ENCODE results near the gene AQP7.
A peak's percentile ranks its signal among the peaks of the same experiment; 100 is the strongest.

The AQP7 gene

DNA sequence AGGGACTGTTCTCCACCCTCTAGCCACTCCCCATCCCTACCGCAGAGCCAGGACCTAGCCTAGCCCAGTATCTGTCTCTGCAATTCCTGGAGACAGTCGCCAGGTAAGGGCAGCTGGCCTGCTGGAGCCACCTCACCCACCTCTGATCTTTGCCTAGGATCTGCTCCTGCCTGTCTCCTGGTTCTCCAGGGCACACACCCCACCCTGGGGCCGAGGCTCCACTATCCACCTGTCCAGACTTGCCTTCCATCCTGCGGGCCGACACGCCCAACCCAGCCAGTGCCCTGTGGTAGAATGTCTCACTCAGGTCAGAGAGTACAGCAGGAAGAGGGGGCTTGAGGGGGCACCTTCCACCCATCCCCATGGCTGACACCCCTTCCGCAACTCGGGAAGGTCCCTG is 15.7 kb upstream of the AQP7 start:
- no peak overlapping the region for H3K27ac ChIP-seq
- TF ChIP-seq, protein P1, sequence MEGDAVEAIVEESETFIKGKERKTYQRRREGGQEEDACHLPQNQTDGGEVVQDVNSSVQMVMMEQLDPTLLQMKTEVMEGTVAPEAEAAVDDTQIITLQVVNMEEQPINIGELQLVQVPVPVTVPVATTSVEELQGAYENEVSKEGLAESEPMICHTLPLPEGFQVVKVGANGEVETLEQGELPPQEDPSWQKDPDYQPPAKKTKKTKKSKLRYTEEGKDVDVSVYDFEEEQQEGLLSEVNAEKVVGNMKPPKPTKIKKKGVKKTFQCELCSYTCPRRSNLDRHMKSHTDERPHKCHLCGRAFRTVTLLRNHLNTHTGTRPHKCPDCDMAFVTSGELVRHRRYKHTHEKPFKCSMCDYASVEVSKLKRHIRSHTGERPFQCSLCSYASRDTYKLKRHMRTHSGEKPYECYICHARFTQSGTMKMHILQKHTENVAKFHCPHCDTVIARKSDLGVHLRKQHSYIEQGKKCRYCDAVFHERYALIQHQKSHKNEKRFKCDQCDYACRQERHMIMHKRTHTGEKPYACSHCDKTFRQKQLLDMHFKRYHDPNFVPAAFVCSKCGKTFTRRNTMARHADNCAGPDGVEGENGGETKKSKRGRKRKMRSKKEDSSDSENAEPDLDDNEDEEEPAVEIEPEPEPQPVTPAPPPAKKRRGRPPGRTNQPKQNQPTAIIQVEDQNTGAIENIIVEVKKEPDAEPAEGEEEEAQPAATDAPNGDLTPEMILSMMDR (conservative IDR thresholded peaks at IDR 0.05; ENCODE audit: low read depth, low read length): no peak
- H3K27me3 ChIP-seq (ENCODE audit: insufficient read depth, low read depth): no peaks in the 10 kb centered on the region

DNA sequence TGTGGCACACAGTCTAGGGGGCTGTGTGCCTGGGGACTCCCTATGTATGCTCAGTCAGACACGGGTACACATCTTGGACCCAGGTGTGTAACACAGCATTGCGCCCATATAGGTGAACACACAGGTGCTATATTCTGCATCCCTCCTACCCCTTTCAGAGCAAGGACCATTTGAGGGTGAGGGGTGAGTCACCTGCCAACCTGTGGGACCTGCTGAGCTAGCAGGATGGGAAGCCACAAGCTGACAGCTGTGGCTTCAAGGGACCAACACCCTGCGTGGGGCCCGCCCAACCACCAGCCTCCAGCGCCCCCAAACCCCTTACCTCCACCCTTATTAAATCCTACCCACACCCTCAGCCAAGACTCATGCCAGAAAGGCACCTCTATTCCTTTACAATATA is 14.6 kb upstream of the AQP7 start:
- TF ChIP-seq, protein P1 (conservative IDR thresholded peaks at IDR 0.05; ENCODE audit: low read depth, low read length): no peak
- Histone ChIP-seq H3K4me3 (IDR thresholded peaks at IDR 0.05; ENCODE audit: insufficient read depth, low read depth, low read length) (no peak overlapping the region), H3K4me1 (ENCODE audit: low read depth, poor library complexity, severe bottlenecking) (peaks cover 29% of the 10 kb centered on the region), H3K9ac (no peak overlapping the region), H3K36me3 (ENCODE audit: insufficient read depth) (no peaks in the 10 kb centered on the region), H3K27ac (no peak overlapping the region), H4K20me1 (ENCODE audit: insufficient read depth) (no peaks in the 10 kb centered on the region), H2AFZ (ENCODE audit: low read depth) (no peak overlapping the region), H3K4me2 (no peak overlapping the region; the same call in 1 of the 2 replicates), H3K27me3 (ENCODE audit: insufficient read depth, low read depth) (no peaks in the 10 kb centered on the region), H3K79me2 (ENCODE audit: insufficient read depth, low read depth) (no peaks in the 10 kb centered on the region)

More for the DNA sequence above, 15.7 kb upstream of the AQP7 start:
- Histone ChIP-seq H3K4me3 (IDR thresholded peaks at IDR 0.05; ENCODE audit: insufficient read depth, low read depth, low read length) (no peak overlapping the region), H3K9ac (no peak overlapping the region), H3K4me2 (no peak overlapping the region), H3K79me2 (ENCODE audit: insufficient read depth, low read depth) (no peaks in the 10 kb centered on the region), H4K20me1 (ENCODE audit: insufficient read depth) (no peaks in the 10 kb centered on the region), H2AFZ (ENCODE audit: low read depth) (no peak overlapping the region), H3K4me1 (ENCODE audit: low read depth, poor library complexity, severe bottlenecking) (peaks cover 29% of the 10 kb centered on the region), H3K36me3 (ENCODE audit: insufficient read depth) (no peaks in the 10 kb centered on the region)

DNA sequence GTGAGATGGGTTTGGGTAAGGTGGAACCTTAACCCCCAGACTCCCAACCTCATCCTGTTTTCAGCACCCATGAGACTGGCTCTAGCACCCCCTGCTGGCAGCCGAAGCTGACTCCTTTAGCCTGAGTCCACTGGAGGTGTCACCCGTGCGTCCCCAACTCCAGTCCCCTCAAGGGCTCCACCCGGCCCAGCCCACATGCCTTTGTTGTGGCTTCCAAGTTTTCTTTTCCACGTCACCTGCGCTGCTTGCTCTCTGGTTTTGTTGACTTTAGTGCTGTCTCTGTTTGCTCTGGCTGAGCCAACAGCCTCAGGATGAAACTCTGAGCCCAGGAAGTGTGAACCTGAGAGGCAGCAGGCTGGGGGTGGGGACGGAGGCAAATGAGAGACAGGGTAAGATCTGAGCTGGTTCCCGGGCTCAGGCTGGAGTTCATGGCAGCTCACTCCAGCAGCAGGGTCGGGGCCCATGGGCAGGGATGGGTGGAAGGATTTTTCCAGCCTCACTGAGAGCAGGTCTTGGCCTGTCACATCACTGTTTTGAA is 13.2 kb upstream of the AQP7 start:
- H3K9ac ChIP-seq: no peak overlapping the region
- H2AFZ ChIP-seq (ENCODE audit: low read depth): peak overlapping the region; percentile 39; the same call in 1 of the 2 replicates
- H3K36me3 ChIP-seq (ENCODE audit: insufficient read depth): no peaks in the 10 kb centered on the region
- H4K20me1 ChIP-seq (ENCODE audit: insufficient read depth): no peaks in the 10 kb centered on the region
- H3K79me2 ChIP-seq (ENCODE audit: insufficient read depth, low read depth): no peaks in the 10 kb centered on the region
- H3K27ac ChIP-seq: no peak overlapping the region
- TF ChIP-seq, protein P1 (conservative IDR thresholded peaks at IDR 0.05; ENCODE audit: low read depth, low read length): peak; percentile 76
- no peak overlapping the region for H3K4me2 ChIP-seq
- H3K4me1 ChIP-seq (ENCODE audit: low read depth, poor library complexity, severe bottlenecking): peaks cover 29% of the 10 kb centered on the region
- no peaks in the 10 kb centered on the region for H3K27me3 ChIP-seq (ENCODE audit: insufficient read depth, low read depth)
- H3K4me3 ChIP-seq (IDR thresholded peaks at IDR 0.05; ENCODE audit: insufficient read depth, low read depth, low read length): no peak overlapping the region

DNA sequence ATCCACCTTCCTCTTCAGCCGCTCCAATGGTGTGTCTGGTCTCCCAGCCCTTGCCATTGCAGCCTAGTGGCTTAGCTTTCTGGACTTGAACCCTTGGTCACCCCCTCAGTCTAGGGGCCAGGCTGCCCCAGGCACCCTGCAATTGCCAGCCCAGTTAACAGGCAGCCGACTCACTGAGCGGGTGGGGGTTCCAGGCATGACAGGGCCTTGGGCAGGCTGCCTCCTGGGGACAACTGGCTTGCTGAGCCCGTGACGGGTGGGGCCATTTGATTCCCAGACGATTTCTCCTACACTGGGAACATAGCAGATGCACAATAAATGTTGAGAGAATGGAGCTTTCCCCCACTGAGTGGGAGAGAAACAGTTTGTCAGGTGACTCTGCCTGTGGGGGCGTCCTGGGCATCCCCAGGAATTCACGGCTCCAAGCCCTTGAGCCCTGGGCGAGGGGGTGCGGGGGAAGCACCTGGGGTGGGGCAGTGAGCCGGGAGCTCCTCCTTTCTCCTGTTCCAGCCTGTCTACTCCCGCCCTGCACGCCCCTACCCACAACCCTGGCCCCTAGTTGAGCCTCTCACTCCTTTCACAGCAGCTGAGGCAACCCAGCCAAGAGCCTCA is 12.6 kb upstream of the AQP7 start:
- H3K79me2 ChIP-seq (ENCODE audit: insufficient read depth, low read depth): no peaks in the 10 kb centered on the region
- H3K9ac ChIP-seq: no peak overlapping the region
- H3K27ac ChIP-seq: no peak overlapping the region
- TF ChIP-seq, protein P1 (conservative IDR thresholded peaks at IDR 0.05; ENCODE audit: low read depth, low read length): no peak
- no peak overlapping the region for H3K4me2 ChIP-seq
- peak overlapping the region; percentile 39; the same call in 1 of the 2 replicates for H2AFZ ChIP-seq (ENCODE audit: low read depth)
- H4K20me1 ChIP-seq (ENCODE audit: insufficient read depth): no peaks in the 10 kb centered on the region
- H3K27me3 ChIP-seq (ENCODE audit: insufficient read depth, low read depth): no peaks in the 10 kb centered on the region
- H3K4me3 ChIP-seq (IDR thresholded peaks at IDR 0.05; ENCODE audit: insufficient read depth, low read depth, low read length): no peak overlapping the region
- H3K36me3 ChIP-seq (ENCODE audit: insufficient read depth): no peaks in the 10 kb centered on the region
- peaks cover 29% of the 10 kb centered on the region for H3K4me1 ChIP-seq (ENCODE audit: low read depth, poor library complexity, severe bottlenecking)
